MCF 10A (cell line): ENCODE measurements around the gene EXOC2. TPM values are rescaled to one million over a fixed set of nuclear protein-coding genes. Genes with fewer than 3 reads are reported as not detected.

Experiments
- BruUV-seq: library from RNA; stranded (reverse); fragments of 400-500 nt; replicated peaks from 2 replicates; lab custom pipeline; 2021; lab: Mats Ljungman, UMichigan
- CTCF ChIA-PET: fragments of 300-600 bp; sonication (Branson Sonifier 250); formaldehyde crosslinking; extraction: SDS; loops from one replicate; lab custom pipeline; 2021; ENCODE audit warnings: antibody characterized with exemption, inconsistent platforms; lab: Yijun Ruan, JAX
- POLR2A ChIA-PET: fragments of 300-600, 350-650 bp; sonication (Branson Sonifier 250); formaldehyde crosslinking; extraction: SDS; loops from one replicate; lab custom pipeline; 2020; ENCODE audit warnings: antibody characterized with exemption, inconsistent platforms; lab: Yijun Ruan, JAX
- DNase-seq: peaks from one replicate; pipeline ENCODE4 v3.0.0-alpha.2; 2018; ENCODE audit not compliant: unreplicated experiment
- H3K27ac Mint-ChIP-seq: one replicate; pipeline ENCODE4 v1.8.0; 2022; ENCODE audit warnings: mild to moderate bottlenecking, low read depth, mixed read lengths; ENCODE audit not compliant: unreplicated experiment
- H3K27me3 Mint-ChIP-seq: one replicate; pipeline ENCODE4 v1.8.0; 2022; ENCODE audit warnings: mixed read lengths; ENCODE audit not compliant: insufficient read depth, unreplicated experiment
- H3K36me3 Mint-ChIP-seq: one replicate; pipeline ENCODE4 v1.8.0; 2022; ENCODE audit warnings: mild to moderate bottlenecking, moderate library complexity, mixed read lengths; ENCODE audit not compliant: insufficient read depth, unreplicated experiment
- H3K4me1 Mint-ChIP-seq: one replicate; pipeline ENCODE4 v1.8.0; 2022; ENCODE audit warnings: mixed read lengths; ENCODE audit not compliant: insufficient read depth, unreplicated experiment
- H3K4me3 Mint-ChIP-seq: one replicate; pipeline ENCODE4 v1.8.0; 2022; ENCODE audit warnings: mild to moderate bottlenecking, moderate library complexity, mixed read lengths; ENCODE audit not compliant: unreplicated experiment
- H3K9me3 Mint-ChIP-seq: one replicate; pipeline ENCODE4 v1.8.0; 2022; ENCODE audit warnings: mixed read lengths; ENCODE audit not compliant: unreplicated experiment
- CTCF ChIP-seq: fragments of 200-600 bp; IDR thresholded peaks from one replicate; pipeline ENCODE4 v1.8.0; 2022; ENCODE audit warnings: antibody characterized with exemption, mild to moderate bottlenecking; ENCODE audit not compliant: unreplicated experiment
- intact Hi-C: fragments of 100-400 bp; cut with micrococcal nuclease; formaldehyde crosslinking; loops from 2 replicates; pipeline ENCODE4 v1.14.1; 2022
- total RNA-seq: library from RNA; stranded (reverse); gene quantifications from 2 replicates; pipeline ENCODE4 v1.2.3, GENCODE V29; 2022

Gene EXOC2
- total RNA-seq, 1 experiment from 2014 or later: 14.6 TPM

GRCh38 chr6:558089-558488 lies 134.8 kb downstream of the EXOC2 start:
- BruUV-seq: no TSS peak
- POLR2A ChIA-PET: no interaction called here
- H3K36me3 Mint-ChIP-seq: peaks cover 32% of the 10 kb centered on the region
- no peaks in the 10 kb centered on the region for H3K9me3 Mint-ChIP-seq
- H3K27me3 Mint-ChIP-seq: no peaks in the 10 kb centered on the region
- no peak overlapping the region for H3K27ac Mint-ChIP-seq
- intact Hi-C loops: loop anchor here (5.0 kb wide), 1 partner anchor 371 kb away; no protein-coding TSS in a partner anchor
- TF ChIP-seq CTCF: no peak
- H3K4me3 Mint-ChIP-seq: no peak overlapping the region
- H3K4me1 Mint-ChIP-seq: no peaks in the 10 kb centered on the region
- no peak for DNase-seq
- CTCF ChIA-PET: interaction anchor here (1.4 kb wide), 1 partner anchor 164 kb away, joined by 4 read pairs; no protein-coding TSS in a partner anchor

GRCh38 chr6:551829-552350 lies 141.0 kb downstream of the EXOC2 start:
- intact Hi-C loops: loop anchor here (5.0 kb wide), 1 partner anchor 260 kb away; the partner anchor contains the start of gene DUSP22
- no peak for DNase-seq
- ChIA-PET CTCF (no interaction called here), POLR2A (no interaction called here)
- TF ChIP-seq CTCF: no peak
- no TSS peak for BruUV-seq
- Mint-ChIP-seq H3K9me3 (no peaks in the 10 kb centered on the region), H3K27ac (no peak overlapping the region), H3K36me3 (peaks cover 40% of the 10 kb centered on the region), H3K27me3 (no peaks in the 10 kb centered on the region), H3K4me3 (no peak overlapping the region), H3K4me1 (no peaks in the 10 kb centered on the region)

GRCh38 chr6:551405-551804 lies 141.5 kb downstream of the EXOC2 start:
- POLR2A ChIA-PET: interaction anchor here (0.6 kb wide), 1 partner anchor 711 kb away, joined by 3 read pairs; no protein-coding TSS in a partner anchor
- no TSS peak for BruUV-seq
- CTCF ChIA-PET: interaction anchor here (0.6 kb wide), 2 partner anchors 12 to 79 kb away, joined by 3 to 4 read pairs; no protein-coding TSS in a partner anchor
- Mint-ChIP-seq H3K4me3 (no peak overlapping the region), H3K4me1 (no peaks in the 10 kb centered on the region), H3K27me3 (no peaks in the 10 kb centered on the region), H3K27ac (no peak overlapping the region), H3K36me3 (peaks cover 36% of the 10 kb centered on the region), H3K9me3 (no peaks in the 10 kb centered on the region)
- TF ChIP-seq CTCF: no peak
- peak; percentile 59 for DNase-seq
- intact Hi-C loops: loop anchor here (5.0 kb wide), 1 partner anchor 259 kb away; the partner anchor contains the start of gene DUSP22

- no peaks in the 10 kb centered on the region for H3K9me3 Mint-ChIP-seq
- no peak for TF ChIP-seq CTCF
- no peaks in the 10 kb centered on the region for H3K4me1 Mint-ChIP-seq
- H3K27ac Mint-ChIP-seq: no peak overlapping the region
- ChIA-PET CTCF (no interaction called here), POLR2A (no interaction called here)
- H3K27me3 Mint-ChIP-seq: no peaks in the 10 kb centered on the region
- no peak overlapping the region for H3K4me3 Mint-ChIP-seq
- BruUV-seq: no TSS peak
- H3K36me3 Mint-ChIP-seq: peaks cover 24% of the 10 kb centered on the region
- DNase-seq: no peak
- intact Hi-C loops: loop anchor here (5.0 kb wide), 1 partner anchor 258 kb away; the partner anchor contains the start of gene DUSP22
Measured at GRCh38 chr6:549906-550305, 143.0 kb downstream of the EXOC2 start.
